Cardiac muscle cell (in vitro differentiated cells and primary cell): Measurements from ENCODE around the gene UBR4. TPM values are rescaled to one million over a fixed set of nuclear protein-coding genes. Genes with fewer than 3 reads are reported as not detected.
"Not testable (repeated sequence)": the region's sequence is repeated elsewhere in the genome, so short reads cannot be mapped to it uniquely, and the experiment has no call there.

Experiments used
- DNase-seq, 2 donors: peaks; one replicate each; pipeline versions ENCODE4 v3.0.0 to v3.0.0-alpha.2; 2010 to 2017; ENCODE audit warnings: low read depth in 1 of 2, low spot score in 1 of 2
- H3K27ac ChIP-seq: fragments of 200-600 bp; sonication (generic); 2 replicates; pipeline ENCODE4 v1.5.1; 2016
- H3K27me3 ChIP-seq: fragments of 200-600 bp; sonication (generic); 2 replicates; pipeline ENCODE4 v1.6.0; 2016; ENCODE audit warnings: control low read depth
- H3K36me3 ChIP-seq: fragments of 200-600 bp; sonication (generic); 2 replicates; pipeline ENCODE4 v1.5.1; 2016; ENCODE audit warnings: control low read depth
- H3K4me1 ChIP-seq: fragments of 200-600 bp; sonication (generic); 2 replicates; pipeline ENCODE4 v1.8.1; 2017; ENCODE audit warnings: low read depth, mild to moderate bottlenecking, mixed run types
- H3K4me3 ChIP-seq: fragments of 200-600 bp; sonication (generic); 2 replicates; pipeline ENCODE4 v1.5.1; 2016; ENCODE audit warnings: mild to moderate bottlenecking
- H3K9me3 ChIP-seq: fragments of 200-600 bp; sonication (generic); 2 replicates; pipeline ENCODE4 v1.5.1; 2017; ENCODE audit warnings: low read depth, mild to moderate bottlenecking, control low read depth
- polyA plus RNA-seq: library from polyadenylated mRNA; unstranded; fragments of >200 nt; fragmentation: Nextera tagmentation; extraction: Ambion mirVana; gene quantifications from 2 replicates; pipeline ENCODE4 v1.2.1, GENCODE V29; 2016
- total RNA-seq: library from RNA; depleted of rRNA; stranded (reverse); fragments of >200 nt; gene quantifications from 2 replicates; pipeline ENCODE4 v1.2.3, GENCODE V29; 2016
- TF ChIP-seq, protein P1 (sequence below): IDR thresholded peaks from 2 replicates; pipeline ENCODE4 v1.5.1; 2012; ENCODE audit warnings: low read depth, mild to moderate bottlenecking, low read length

Gene UBR4
- total and polyA plus RNA-seq, 2 experiments from 2014 or later, result 76.4 to 206 TPM

DNA sequence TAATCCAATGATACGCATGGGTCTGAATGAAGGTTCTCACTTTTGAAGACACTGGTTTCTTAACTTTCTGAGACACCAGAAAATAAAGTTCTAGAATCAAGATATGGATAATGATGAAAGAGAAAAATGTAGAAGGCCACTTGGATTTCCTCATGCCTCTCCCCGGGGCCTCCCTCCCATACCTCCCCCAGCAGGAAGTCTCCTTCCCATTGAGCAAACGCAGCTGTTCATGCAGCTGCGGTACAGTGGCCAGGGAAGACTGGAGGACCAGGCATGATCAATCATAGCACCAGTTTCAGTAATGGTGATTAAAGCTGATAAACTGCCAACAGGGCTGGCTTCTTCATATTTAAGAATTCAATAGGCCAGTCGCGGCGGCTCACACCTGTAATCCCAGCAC is 10.9 kb upstream of the UBR4 start:
- peak in 1 of 2 donors; percentile 86 for DNase-seq
- H3K36me3 ChIP-seq, result peaks cover 63% of the 10 kb centered on the region
- no peak overlapping the region for H3K4me3 ChIP-seq
- TF ChIP-seq, protein P1, sequence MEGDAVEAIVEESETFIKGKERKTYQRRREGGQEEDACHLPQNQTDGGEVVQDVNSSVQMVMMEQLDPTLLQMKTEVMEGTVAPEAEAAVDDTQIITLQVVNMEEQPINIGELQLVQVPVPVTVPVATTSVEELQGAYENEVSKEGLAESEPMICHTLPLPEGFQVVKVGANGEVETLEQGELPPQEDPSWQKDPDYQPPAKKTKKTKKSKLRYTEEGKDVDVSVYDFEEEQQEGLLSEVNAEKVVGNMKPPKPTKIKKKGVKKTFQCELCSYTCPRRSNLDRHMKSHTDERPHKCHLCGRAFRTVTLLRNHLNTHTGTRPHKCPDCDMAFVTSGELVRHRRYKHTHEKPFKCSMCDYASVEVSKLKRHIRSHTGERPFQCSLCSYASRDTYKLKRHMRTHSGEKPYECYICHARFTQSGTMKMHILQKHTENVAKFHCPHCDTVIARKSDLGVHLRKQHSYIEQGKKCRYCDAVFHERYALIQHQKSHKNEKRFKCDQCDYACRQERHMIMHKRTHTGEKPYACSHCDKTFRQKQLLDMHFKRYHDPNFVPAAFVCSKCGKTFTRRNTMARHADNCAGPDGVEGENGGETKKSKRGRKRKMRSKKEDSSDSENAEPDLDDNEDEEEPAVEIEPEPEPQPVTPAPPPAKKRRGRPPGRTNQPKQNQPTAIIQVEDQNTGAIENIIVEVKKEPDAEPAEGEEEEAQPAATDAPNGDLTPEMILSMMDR, result no peak
- no peak overlapping the region for H3K27ac ChIP-seq
- H3K27me3 ChIP-seq, result no peaks in the 10 kb centered on the region
- H3K4me1 ChIP-seq, result no peaks in the 10 kb centered on the region
- no peaks in the 10 kb centered on the region for H3K9me3 ChIP-seq

DNA sequence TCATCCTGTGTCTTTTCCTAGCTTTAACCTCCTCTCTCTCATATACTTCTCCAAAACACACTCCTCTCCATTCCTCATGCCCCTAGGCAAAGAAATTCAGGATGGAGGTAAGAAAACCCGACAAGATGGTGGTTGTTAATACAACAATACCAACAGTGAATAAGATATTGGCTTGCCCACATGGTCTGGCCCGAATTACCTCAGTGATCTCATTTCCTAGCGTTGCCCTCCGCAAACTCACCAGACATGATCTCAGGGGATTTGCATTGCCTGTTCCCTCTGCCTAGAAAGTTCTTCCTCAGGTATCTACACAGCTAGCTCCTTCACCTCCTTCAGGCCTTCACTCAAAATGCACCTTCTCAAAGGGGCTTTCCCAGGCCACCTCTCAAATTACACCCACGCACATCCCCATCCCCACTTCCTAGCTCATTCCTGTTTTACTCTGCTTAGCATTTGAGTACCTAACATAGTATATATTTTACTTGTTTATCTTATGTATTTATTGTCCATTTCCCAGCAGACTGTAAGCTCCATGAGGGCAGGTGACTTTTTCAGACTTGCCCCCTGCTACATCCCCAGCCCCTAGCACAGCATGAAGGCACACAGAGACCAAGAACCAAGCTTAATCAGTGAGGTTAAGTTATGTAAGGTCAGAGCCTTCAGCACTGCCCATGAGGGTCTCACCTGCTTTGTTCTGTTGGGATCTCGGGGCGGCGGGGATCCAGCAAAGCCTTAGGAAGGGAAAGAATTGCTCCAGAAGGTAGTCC is 10.2 kb upstream of the UBR4 start:
- Histone ChIP-seq H3K4me1 (no peaks in the 10 kb centered on the region), H3K27ac (peak overlapping the region; percentile 54), H3K27me3 (no peaks in the 10 kb centered on the region), H3K36me3 (peaks cover 61% of the 10 kb centered on the region), H3K9me3 (no peaks in the 10 kb centered on the region), H3K4me3 (no peak overlapping the region)
- TF ChIP-seq, protein P1, result no peak
- no peak for DNase-seq

DNA sequence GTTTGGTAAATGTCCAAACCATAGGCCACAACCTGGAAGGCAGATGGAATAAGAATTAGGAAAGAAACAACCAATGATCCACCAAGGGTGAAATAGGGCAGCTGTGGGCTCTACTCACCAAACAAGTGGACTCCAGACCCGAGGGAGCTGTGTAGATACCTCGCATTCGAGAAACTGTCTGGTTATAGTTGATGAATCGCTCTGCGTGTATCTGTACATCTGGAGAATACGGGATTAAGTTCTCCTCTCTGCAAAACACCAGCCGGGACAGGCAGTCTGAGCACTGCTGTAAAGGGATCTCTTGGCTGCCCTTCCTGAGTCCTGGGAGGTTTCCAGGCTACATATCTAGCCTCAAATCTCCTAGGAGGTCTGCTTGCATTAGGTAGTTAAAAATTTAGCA is 9.4 kb upstream of the UBR4 start:
- Histone ChIP-seq H3K9me3 (no peaks in the 10 kb centered on the region), H3K27me3 (no peaks in the 10 kb centered on the region), H3K36me3 (peaks cover 57% of the 10 kb centered on the region), H3K4me1 (no peaks in the 10 kb centered on the region), H3K4me3 (no peak overlapping the region), H3K27ac (peak overlapping the region; percentile 54)
- DNase-seq, result no peak
- TF ChIP-seq, protein P1, result no peak

DNA sequence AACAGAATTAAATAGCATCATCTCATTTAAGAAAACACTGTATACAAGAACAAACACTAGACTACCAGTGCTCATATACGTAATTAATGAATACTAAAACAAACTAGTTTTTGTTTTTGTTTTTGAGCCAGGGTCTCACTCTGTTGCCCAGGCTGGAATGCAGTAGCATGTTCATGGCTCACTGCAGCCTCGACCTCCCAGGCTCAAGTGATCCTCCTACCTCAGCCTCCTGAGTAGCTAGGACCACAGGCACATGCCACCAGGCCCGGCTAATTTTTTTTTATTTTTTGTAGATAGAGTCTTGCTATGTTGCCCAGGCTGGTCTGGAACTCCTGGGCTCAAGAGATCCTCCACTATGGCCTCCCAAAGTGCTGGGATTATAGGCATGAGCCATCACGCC is 6.5 kb upstream of the UBR4 start:
- not testable (repeated sequence) for H3K4me1 ChIP-seq, H3K9me3 ChIP-seq, H3K4me3 ChIP-seq, H3K27ac ChIP-seq, H3K27me3 ChIP-seq, DNase-seq
- H3K36me3 ChIP-seq, result peaks cover 45% of the 10 kb centered on the region

DNA sequence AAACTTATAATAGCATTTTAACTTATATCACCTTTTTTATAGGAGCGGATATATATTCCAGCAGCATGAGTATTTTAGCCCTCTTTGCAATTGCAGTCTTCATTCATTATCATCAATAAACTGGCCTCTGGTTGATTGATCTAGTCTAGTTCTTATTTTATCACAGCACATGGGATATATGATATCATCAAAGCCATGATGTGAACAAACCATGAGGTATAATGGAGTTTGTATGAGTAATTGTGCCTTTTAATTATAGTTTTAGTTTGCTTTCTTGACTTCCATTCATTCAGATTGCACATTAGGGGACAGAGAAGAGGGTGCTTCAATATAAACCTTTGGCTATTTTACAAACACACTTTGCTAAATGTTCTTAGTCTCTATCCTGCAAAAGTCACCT is 3.5 kb upstream of the UBR4 start:
- Histone ChIP-seq H3K27me3 (no peaks in the 10 kb centered on the region), H3K4me3 (no peak overlapping the region), H3K36me3 (peaks cover 25% of the 10 kb centered on the region), H3K9me3 (no peaks in the 10 kb centered on the region), H3K4me1 (peaks cover 14% of the 10 kb centered on the region), H3K27ac (no peak overlapping the region)
- no peak for DNase-seq
- TF ChIP-seq, protein P1, result no peak

DNA sequence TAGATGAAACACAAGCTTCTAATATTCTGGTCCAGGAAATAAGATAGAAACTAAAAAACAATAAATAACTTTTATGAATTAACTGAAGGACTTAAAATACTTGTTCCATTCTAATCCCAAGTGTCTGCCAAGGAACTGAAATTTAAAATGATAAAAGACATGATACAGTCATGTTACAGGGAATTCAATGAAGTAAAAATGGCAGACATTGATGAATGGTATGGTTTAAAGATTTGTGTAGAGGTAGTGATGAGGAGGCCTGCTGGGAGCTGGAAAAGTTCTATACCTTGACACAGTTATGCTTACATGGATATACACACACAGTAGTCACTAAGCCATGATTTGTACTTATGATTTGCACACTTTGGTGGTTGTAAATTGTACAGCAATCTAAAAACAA is 2.1 kb upstream of the UBR4 start:
- no peak overlapping the region for H3K4me3 ChIP-seq

More for the DNA sequence above, 2.1 kb upstream of the UBR4 start:
- H3K27me3 ChIP-seq, result no peaks in the 10 kb centered on the region
- H3K36me3 ChIP-seq, result peaks cover 12% of the 10 kb centered on the region
- no peak for DNase-seq
- no peaks in the 10 kb centered on the region for H3K9me3 ChIP-seq
- H3K4me1 ChIP-seq, result peaks cover 21% of the 10 kb centered on the region
- no peak overlapping the region for H3K27ac ChIP-seq
- TF ChIP-seq, protein P1, result no peak
